Naive thymus-derived CD4-positive, alpha-beta T cell (primary cell): Measurements from ENCODE around the gene ASB7. TPM values are rescaled to one million over a fixed set of nuclear protein-coding genes. Genes with fewer than 3 reads are reported as not detected.
A peak's percentile ranks its signal among the peaks of the same experiment; 100 is the strongest.

Experiments used
- ATAC-seq: fragments of 150-1000 bp; cut with Tn5 transposase; 2 replicates; pipeline ENCODE4 v1.10.0; 2021; ENCODE audit warnings: mild to moderate bottlenecking, moderate library complexity
- CTCF ChIA-PET: fragments of 350-600 bp; sonication (Branson Sonifier 250); formaldehyde crosslinking; loops from one replicate; lab custom pipeline; 2021; ENCODE audit warnings: antibody characterized with exemption; lab: Charles Lee
- POLR2A ChIA-PET: fragments of 350-600 bp; sonication (Branson Sonifier 250); formaldehyde crosslinking; loops from one replicate; lab custom pipeline; 2021; ENCODE audit warnings: antibody characterized with exemption, inconsistent platforms; lab: Charles Lee
- DNase-seq, 9 donors: peaks; one replicate each; pipeline versions ENCODE4 v3.0.0 to v3.0.0-alpha.2; 2020 to 2022; ENCODE audit warnings: mixed read lengths in 1 of 9
- H3K27ac ChIP-seq: one replicate; pipeline ENCODE4 v1.7.0; 2013; ENCODE audit warnings: mild to moderate bottlenecking, low read depth, low read length, moderate library complexity
- H3K27me3 ChIP-seq, 2 donors: one replicate each; pipeline ENCODE4 v1.7.0; 2013; ENCODE audit warnings: low read length in 2 of 2, mild to moderate bottlenecking in 2 of 2, moderate library complexity in 2 of 2; ENCODE audit not compliant: control insufficient read depth in 2 of 2, insufficient read depth in 2 of 2
- H3K36me3 ChIP-seq, 3 experiments: 1 replicate in 2 of 3; 2 replicates in 1 of 3; pipeline ENCODE4 v1.7.0; 2013; ENCODE audit warnings: low read length in 3 of 3, mild to moderate bottlenecking in 3 of 3, moderate library complexity in 1 of 3; ENCODE audit not compliant: insufficient read depth in 3 of 3, control insufficient read depth in 2 of 3
- H3K4me1 ChIP-seq, 2 donors: one replicate each; pipeline ENCODE4 v1.7.0; 2013; ENCODE audit warnings: low read length in 2 of 2, mild to moderate bottlenecking in 2 of 2, moderate library complexity in 1 of 2; ENCODE audit not compliant: control insufficient read depth in 2 of 2, insufficient read depth in 2 of 2
- H3K4me3 ChIP-seq: 2 replicates; pipeline ENCODE4 v1.7.0; 2013; ENCODE audit warnings: mild to moderate bottlenecking, low read length
- H3K9me3 ChIP-seq, 3 experiments: 1 replicate in 2 of 3; 2 replicates in 1 of 3; pipeline ENCODE4 v1.7.0; 2013; ENCODE audit warnings: low read length in 3 of 3; ENCODE audit not compliant: control insufficient read depth in 2 of 3
- H3K27ac Mint-ChIP-seq, 9 donors: one replicate each; pipeline ENCODE4 v1.8.0; 2020 to 2022; ENCODE audit warnings: mixed read lengths in 9 of 9, mild to moderate bottlenecking in 8 of 9, moderate library complexity in 5 of 9, inconsistent platforms in 2 of 9
- H3K27me3 Mint-ChIP-seq, 5 donors: one replicate each; pipeline ENCODE4 v1.8.0; 2021 to 2022; ENCODE audit warnings: mixed read lengths in 5 of 5, mild to moderate bottlenecking in 1 of 5
- H3K36me3 Mint-ChIP-seq, 5 donors: one replicate each; pipeline ENCODE4 v1.8.0; 2020 to 2022; ENCODE audit warnings: mixed read lengths in 5 of 5, mild to moderate bottlenecking in 3 of 5, inconsistent platforms in 1 of 5
- H3K4me1 Mint-ChIP-seq, 7 donors: one replicate each; pipeline ENCODE4 v1.8.0; 2020 to 2022; ENCODE audit warnings: mixed read lengths in 7 of 7, mild to moderate bottlenecking in 3 of 7, inconsistent platforms in 1 of 7
- H3K4me3 Mint-ChIP-seq, 10 donors: one replicate each; pipeline ENCODE4 v1.8.0; 2020 to 2022; ENCODE audit warnings: mild to moderate bottlenecking in 10 of 10, mixed read lengths in 10 of 10, moderate library complexity in 6 of 10, inconsistent platforms in 2 of 10
- H3K9me3 Mint-ChIP-seq, 11 donors: one replicate each; pipeline ENCODE4 v1.8.0; 2020 to 2022; ENCODE audit warnings: mixed read lengths in 11 of 11, mild to moderate bottlenecking in 4 of 11, inconsistent platforms in 1 of 11, moderate library complexity in 1 of 11
- intact Hi-C, 2 donors: fragments of 100-400 bp; cut with micrococcal nuclease; formaldehyde crosslinking; loops; one replicate each; pipeline ENCODE4 v1.15.1; 2023
- polyA plus RNA-seq, 2 donors: library from polyadenylated mRNA; unstranded; fragments of 300-500 nt; fragmentation: Illumina TruSeq; gene quantifications; one replicate each; pipeline ENCODE4 v1.2.3, GENCODE V29; 2021
- total RNA-seq, 6 experiments: library from RNA in 5 of 6; stranded (reverse) in 5 of 6; gene quantifications; 1 replicate in 5 of 6; 2 replicates in 1 of 6; pipeline ENCODE4 v1.2.3 and lab custom pipeline; 2021 to 2026

ASB7 gene
- total and polyA plus RNA-seq, 7 experiments from 2014 or later: 11.8 to 27.2 (median 17.6) TPM

DNA sequence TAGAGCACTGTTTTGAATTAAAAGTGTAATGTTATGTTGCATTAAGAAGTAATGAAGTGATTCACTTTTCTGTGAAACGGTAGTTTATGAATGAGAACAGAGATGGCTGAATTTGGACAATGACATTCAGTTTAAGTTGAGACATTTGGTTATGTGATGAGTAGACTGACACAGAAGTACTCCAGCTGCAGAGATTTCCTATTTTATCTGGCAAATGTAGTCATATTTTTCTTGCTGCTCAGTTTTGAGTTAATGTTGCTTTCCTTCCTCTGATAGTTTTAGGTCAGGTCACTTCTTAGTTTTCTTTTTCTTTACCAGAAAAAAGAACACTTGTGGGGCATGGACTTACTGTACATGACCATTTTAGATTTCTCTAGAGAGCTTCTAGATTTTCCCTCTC lies 51.2 kb downstream of the ASB7 start:
- H3K4me3 ChIP-seq: no peak overlapping the region
- Mint-ChIP-seq H3K36me3 (peaks cover 0 to 20% (median 0%) of the 10 kb centered on the region in 5 donors), H3K4me1 (no peaks in the 10 kb centered on the region), H3K27ac (peak overlapping the region in 4 of 9 donors; percentile 36 to 62 (median 51)), H3K4me3 (no peak overlapping the region), H3K27me3 (no peaks in the 10 kb centered on the region), H3K9me3 (peaks cover 0 to 2% (median 0%) of the 10 kb centered on the region in 11 donors)
- ATAC-seq: no peak
- peaks cover 0 to 14% (median 4%) of the 10 kb centered on the region in 3 experiments for H3K36me3 ChIP-seq
- H3K9me3 ChIP-seq: no peaks in the 10 kb centered on the region
- POLR2A ChIA-PET: no interaction called here
- H3K27ac ChIP-seq: no peak overlapping the region
- intact Hi-C loops: no loop called here
- CTCF ChIA-PET: no interaction called here
- no peaks in the 10 kb centered on the region for H3K4me1 ChIP-seq
- DNase-seq: no peak
- H3K27me3 ChIP-seq: no peaks in the 10 kb centered on the region

DNA sequence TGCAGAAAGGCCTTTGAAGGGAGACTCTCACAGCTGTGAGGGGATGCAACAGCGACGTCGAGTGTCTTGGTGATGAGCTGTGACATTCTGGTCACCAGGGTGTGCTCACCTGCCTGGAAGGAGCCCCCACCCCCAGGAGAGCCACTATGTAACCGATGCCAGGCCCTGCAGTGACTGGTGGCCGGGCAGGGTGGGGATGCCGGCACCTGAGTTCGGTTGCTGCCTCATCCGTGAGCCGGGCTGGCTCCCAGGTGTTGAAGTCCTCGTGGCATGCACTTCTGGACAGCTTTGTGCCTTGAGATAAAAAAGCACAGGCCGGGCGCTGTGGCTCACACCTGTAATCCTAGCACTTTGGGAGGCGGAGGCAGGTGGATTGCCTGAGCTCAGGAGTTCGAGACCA lies 56.5 kb downstream of the ASB7 start:
- Histone ChIP-seq H3K4me1 (no peaks in the 10 kb centered on the region), H3K9me3 (no peaks in the 10 kb centered on the region), H3K27ac (no peak overlapping the region), H3K36me3 (no peaks in the 10 kb centered on the region), H3K27me3 (no peaks in the 10 kb centered on the region), H3K4me3 (no peak overlapping the region)
- H3K27ac Mint-ChIP-seq: no peak overlapping the region
- H3K4me3 Mint-ChIP-seq: no peak overlapping the region
- H3K27me3 Mint-ChIP-seq: peaks cover 0 to 1% (median 0%) of the 10 kb centered on the region in 5 donors
- DNase-seq: no peak
- no peaks in the 10 kb centered on the region for H3K9me3 Mint-ChIP-seq
- ATAC-seq: no peak
- ChIA-PET POLR2A (interaction anchor here (0.5 kb wide), 1 partner anchor 13 kb away, joined by 3 read pairs; no protein-coding TSS in a partner anchor), CTCF (no interaction called here)
- intact Hi-C loops: no loop called here
- peaks cover 0 to 6% (median 0%) of the 10 kb centered on the region in 5 donors for H3K36me3 Mint-ChIP-seq
- H3K4me1 Mint-ChIP-seq: no peaks in the 10 kb centered on the region

GRCh38 chr15:100661156-100661555 lies 58.8 kb downstream of the ASB7 start:
- ATAC-seq (no peak), DNase-seq (no peak)
- H3K27me3 ChIP-seq: no peaks in the 10 kb centered on the region
- H3K4me1 ChIP-seq: no peaks in the 10 kb centered on the region
- H3K9me3 ChIP-seq: no peaks in the 10 kb centered on the region
- ChIA-PET CTCF (no interaction called here), POLR2A (no interaction called here)
- Mint-ChIP-seq H3K4me3 (no peak overlapping the region), H3K4me1 (no peaks in the 10 kb centered on the region), H3K27ac (no peak overlapping the region), H3K27me3 (peaks cover 0 to 14% (median 10%) of the 10 kb centered on the region in 5 donors), H3K36me3 (peaks cover 0 to 3% (median 0%) of the 10 kb centered on the region in 5 donors), H3K9me3 (peaks cover 0 to 3% (median 0%) of the 10 kb centered on the region in 11 donors)
- no peaks in the 10 kb centered on the region for H3K36me3 ChIP-seq
- H3K4me3 ChIP-seq: no peak overlapping the region
- H3K27ac ChIP-seq: no peak overlapping the region
- intact Hi-C loops: no loop called here

GRCh38 chr15:100663086-100663914 lies 60.9 kb downstream of the ASB7 start:
- H3K9me3 ChIP-seq: no peaks in the 10 kb centered on the region
- ATAC-seq: no peak
- ChIA-PET POLR2A (no interaction called here), CTCF (no interaction called here)
- Mint-ChIP-seq H3K36me3 (no peaks in the 10 kb centered on the region), H3K27ac (no peak overlapping the region), H3K4me3 (no peak overlapping the region), H3K27me3 (peaks cover 0 to 17% (median 14%) of the 10 kb centered on the region in 5 donors), H3K4me1 (no peaks in the 10 kb centered on the region), H3K9me3 (peaks cover 0 to 3% (median 0%) of the 10 kb centered on the region in 11 donors)
- H3K27me3 ChIP-seq: no peaks in the 10 kb centered on the region
- H3K4me3 ChIP-seq: no peak overlapping the region
- H3K4me1 ChIP-seq: no peaks in the 10 kb centered on the region
- DNase-seq: no peak
- no peaks in the 10 kb centered on the region for H3K36me3 ChIP-seq
- H3K27ac ChIP-seq: no peak overlapping the region
- intact Hi-C loops: no loop called here

DNA sequence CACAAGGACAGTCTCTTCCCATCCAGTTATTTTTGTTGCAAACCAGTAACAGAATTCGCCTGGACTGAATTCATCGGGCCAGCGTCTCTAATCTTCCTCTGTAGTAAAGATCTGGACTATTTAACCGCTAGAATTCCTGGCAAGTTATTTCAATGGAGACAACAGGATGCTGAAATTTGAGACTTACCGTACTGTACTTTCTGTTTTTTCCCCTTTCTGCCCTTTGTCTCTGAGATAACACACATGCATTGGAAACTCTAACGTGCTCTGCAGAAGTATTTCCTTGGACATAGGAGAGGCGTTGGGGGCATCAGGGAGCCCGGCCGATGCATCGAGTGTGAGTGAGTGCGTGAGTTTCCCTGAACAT lies 61.5 kb downstream of the ASB7 start:
- POLR2A ChIA-PET: no interaction called here
- Histone ChIP-seq H3K4me1 (no peaks in the 10 kb centered on the region), H3K9me3 (no peaks in the 10 kb centered on the region), H3K27ac (no peak overlapping the region), H3K4me3 (no peak overlapping the region), H3K27me3 (no peaks in the 10 kb centered on the region), H3K36me3 (no peaks in the 10 kb centered on the region)
- ATAC-seq (no peak), DNase-seq (no peak)
- H3K4me3 Mint-ChIP-seq: no peak overlapping the region
- intact Hi-C loops: no loop called here
- CTCF ChIA-PET: no interaction called here
- peaks cover 0 to 3% (median 0%) of the 10 kb centered on the region in 11 donors for H3K9me3 Mint-ChIP-seq
- H3K27ac Mint-ChIP-seq: no peak overlapping the region
- H3K4me1 Mint-ChIP-seq: no peaks in the 10 kb centered on the region
- no peaks in the 10 kb centered on the region for H3K36me3 Mint-ChIP-seq
- H3K27me3 Mint-ChIP-seq: peaks cover 0 to 17% (median 14%) of the 10 kb centered on the region in 5 donors

- Mint-ChIP-seq H3K4me1 (no peaks in the 10 kb centered on the region), H3K27me3 (peaks cover 0 to 17% (median 14%) of the 10 kb centered on the region in 5 donors), H3K27ac (peak overlapping the region in 1 of 9 donors; percentile 23), H3K9me3 (peaks cover 0 to 3% (median 0%) of the 10 kb centered on the region in 11 donors), H3K36me3 (no peaks in the 10 kb centered on the region), H3K4me3 (no peak overlapping the region)
- Histone ChIP-seq H3K27ac (no peak overlapping the region), H3K4me3 (no peak overlapping the region), H3K9me3 (no peaks in the 10 kb centered on the region), H3K4me1 (no peaks in the 10 kb centered on the region), H3K27me3 (no peaks in the 10 kb centered on the region), H3K36me3 (no peaks in the 10 kb centered on the region)
- ATAC-seq (no peak), DNase-seq (no peak)
- CTCF ChIA-PET: no interaction called here
- POLR2A ChIA-PET: no interaction called here
- intact Hi-C loops: no loop called here
Measured at GRCh38 chr15:100665570-100665969, 63.2 kb downstream of the ASB7 start.
